Measurements from ENCODE around the gene FBXW4.

GRCh38 chr10:101720606-101721230 lies 25.7 kb upstream of the FBXW4 start:
- TF ChIP-seq CTCF (IDR thresholded peaks at IDR 0.05), result no peak
- no peak for TF ChIP-seq EP300 (IDR thresholded peaks at IDR 0.05; ENCODE audit: low read depth)
- TF ChIP-seq POLR2A (IDR thresholded peaks at IDR 0.05), result no peak
- TF ChIP-seq POLR2AphosphoS5 (IDR thresholded peaks at IDR 0.05), result no peak

Data from transverse colon (tissue), 4 donors.